ENCODE measurements around the gene NMRAL1. TPM values are rescaled to one million over a fixed set of nuclear protein-coding genes. Genes with fewer than 3 reads are reported as not detected.

Gene NMRAL1
- total and polyA plus RNA-seq, 2 experiments from 2014 or later, result 50.7 to 61.7 TPM

DNA sequence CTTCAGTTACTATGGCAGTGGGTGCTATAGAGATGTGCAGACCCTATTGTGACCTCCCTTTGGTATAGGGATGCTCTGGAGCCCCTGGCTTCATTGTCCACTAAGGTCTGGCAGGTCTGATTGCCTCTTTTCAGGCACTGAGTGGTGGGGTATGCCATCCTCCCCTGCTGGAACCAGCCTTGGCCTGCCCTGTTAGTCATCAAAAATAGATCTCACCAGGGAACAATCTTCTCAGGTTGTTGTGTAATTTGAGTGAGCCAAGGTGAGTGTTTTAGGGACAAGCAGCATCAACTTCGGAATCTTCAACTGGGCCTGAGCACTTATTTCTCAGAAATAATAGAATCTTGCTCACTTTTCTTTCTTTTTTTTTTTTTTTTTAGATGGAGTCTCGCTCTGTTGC lies 21.3 kb upstream of the NMRAL1 start (continued):
- TF ChIP-seq, protein P1, sequence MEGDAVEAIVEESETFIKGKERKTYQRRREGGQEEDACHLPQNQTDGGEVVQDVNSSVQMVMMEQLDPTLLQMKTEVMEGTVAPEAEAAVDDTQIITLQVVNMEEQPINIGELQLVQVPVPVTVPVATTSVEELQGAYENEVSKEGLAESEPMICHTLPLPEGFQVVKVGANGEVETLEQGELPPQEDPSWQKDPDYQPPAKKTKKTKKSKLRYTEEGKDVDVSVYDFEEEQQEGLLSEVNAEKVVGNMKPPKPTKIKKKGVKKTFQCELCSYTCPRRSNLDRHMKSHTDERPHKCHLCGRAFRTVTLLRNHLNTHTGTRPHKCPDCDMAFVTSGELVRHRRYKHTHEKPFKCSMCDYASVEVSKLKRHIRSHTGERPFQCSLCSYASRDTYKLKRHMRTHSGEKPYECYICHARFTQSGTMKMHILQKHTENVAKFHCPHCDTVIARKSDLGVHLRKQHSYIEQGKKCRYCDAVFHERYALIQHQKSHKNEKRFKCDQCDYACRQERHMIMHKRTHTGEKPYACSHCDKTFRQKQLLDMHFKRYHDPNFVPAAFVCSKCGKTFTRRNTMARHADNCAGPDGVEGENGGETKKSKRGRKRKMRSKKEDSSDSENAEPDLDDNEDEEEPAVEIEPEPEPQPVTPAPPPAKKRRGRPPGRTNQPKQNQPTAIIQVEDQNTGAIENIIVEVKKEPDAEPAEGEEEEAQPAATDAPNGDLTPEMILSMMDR (conservative IDR thresholded peaks at IDR 0.05; ENCODE audit: low read depth in 2 of 2), result no peak
- TF ChIP-seq EZH2 (IDR thresholded peaks at IDR 0.05; ENCODE audit: low read depth, unreplicated experiment), result no peak
- no peak for TF ChIP-seq STAT1 (IDR thresholded peaks at IDR 0.05; ENCODE audit: unreplicated experiment)

DNA sequence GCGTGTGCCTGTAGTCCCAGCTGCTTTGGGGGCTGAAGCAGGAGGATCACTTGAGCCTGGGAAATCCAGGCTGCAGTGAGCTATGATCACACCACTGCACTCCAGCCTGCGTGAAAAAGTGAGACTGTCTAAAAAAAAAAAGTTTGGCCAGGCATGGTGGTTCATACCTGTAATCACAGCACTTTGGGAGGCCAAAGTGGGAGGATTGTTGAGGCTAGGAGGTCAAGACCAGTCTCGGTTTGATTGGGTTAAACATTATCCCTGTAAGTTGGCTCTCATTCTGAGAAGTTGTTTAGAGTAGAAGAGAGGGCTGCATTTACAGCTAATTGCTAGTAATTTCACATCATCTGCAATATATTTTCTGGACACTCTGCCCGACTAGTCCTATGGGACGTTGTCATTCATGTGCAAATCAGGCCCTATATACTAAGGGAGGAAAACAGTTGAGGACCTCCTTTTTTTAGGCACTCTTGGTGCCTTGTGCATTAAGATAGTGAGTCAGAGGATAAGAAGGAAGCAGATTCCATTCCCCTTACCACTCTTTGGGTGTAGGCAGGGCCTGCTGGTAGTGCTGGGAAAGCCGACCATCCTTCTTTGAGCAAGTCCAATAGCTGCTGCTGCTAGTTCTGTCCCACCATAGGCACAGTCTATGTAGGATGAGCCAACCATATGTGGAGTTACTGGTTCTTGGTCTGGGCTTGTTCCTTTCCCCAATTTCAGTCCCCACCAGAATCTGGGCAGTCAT lies 20.5 kb upstream of the NMRAL1 start:
- Histone ChIP-seq H3K27me3 (ENCODE audit: insufficient read depth) (no peaks in the 10 kb centered on the region), H3K79me2 (replicated peaks; ENCODE audit: insufficient read depth) (peaks cover 25% of the 10 kb centered on the region), H3K4me3 (no peak overlapping the region), H3F3A (replicated peaks; ENCODE audit: low read depth) (0 out of 2 replicates have a peak, but pooled peaks cover 3% of the 10 kb centered on the region), H3K4me2 (no peak overlapping the region), H3K27ac (ENCODE audit: low read depth) (0 out of 2 replicates have a peak overlapping the region, but pooled peaks have one; percentile 50), H3K36me3 (ENCODE audit: insufficient read depth) (no peaks in the 10 kb centered on the region), H2AFZ (no peak overlapping the region), H3K4me1 (ENCODE audit: insufficient read depth) (peaks cover 5% of the 10 kb centered on the region; the same call in 1 of the 2 replicates), H3K9me2 (ENCODE audit: insufficient read depth) (no peaks in the 10 kb centered on the region), H4K20me1 (replicated peaks; ENCODE audit: insufficient read depth) (peaks cover 6% of the 10 kb centered on the region)
- Mint-ChIP-seq H3K9me3 (peaks cover 9% of the 10 kb centered on the region; the same call in 2 of the 3 replicates), H3K36me3 (ENCODE audit: low read depth) (peaks cover 10% of the 10 kb centered on the region), H3K4me1 (peaks cover 5% of the 10 kb centered on the region; the same call in 2 of the 3 replicates), H3K4me3 (no peak overlapping the region), H3K27ac (no peak overlapping the region), H3K27me3 (ENCODE audit: insufficient read depth, low read depth, poor library complexity) (peaks cover 2% of the 10 kb centered on the region)
- ATAC-seq, result no peak
- no peak for DNase-seq (ENCODE audit: low spot score)
- TF ChIP-seq, protein P1 (conservative IDR thresholded peaks at IDR 0.05; ENCODE audit: low read depth in 2 of 2), result no peak
- TF ChIP-seq, protein P2, sequence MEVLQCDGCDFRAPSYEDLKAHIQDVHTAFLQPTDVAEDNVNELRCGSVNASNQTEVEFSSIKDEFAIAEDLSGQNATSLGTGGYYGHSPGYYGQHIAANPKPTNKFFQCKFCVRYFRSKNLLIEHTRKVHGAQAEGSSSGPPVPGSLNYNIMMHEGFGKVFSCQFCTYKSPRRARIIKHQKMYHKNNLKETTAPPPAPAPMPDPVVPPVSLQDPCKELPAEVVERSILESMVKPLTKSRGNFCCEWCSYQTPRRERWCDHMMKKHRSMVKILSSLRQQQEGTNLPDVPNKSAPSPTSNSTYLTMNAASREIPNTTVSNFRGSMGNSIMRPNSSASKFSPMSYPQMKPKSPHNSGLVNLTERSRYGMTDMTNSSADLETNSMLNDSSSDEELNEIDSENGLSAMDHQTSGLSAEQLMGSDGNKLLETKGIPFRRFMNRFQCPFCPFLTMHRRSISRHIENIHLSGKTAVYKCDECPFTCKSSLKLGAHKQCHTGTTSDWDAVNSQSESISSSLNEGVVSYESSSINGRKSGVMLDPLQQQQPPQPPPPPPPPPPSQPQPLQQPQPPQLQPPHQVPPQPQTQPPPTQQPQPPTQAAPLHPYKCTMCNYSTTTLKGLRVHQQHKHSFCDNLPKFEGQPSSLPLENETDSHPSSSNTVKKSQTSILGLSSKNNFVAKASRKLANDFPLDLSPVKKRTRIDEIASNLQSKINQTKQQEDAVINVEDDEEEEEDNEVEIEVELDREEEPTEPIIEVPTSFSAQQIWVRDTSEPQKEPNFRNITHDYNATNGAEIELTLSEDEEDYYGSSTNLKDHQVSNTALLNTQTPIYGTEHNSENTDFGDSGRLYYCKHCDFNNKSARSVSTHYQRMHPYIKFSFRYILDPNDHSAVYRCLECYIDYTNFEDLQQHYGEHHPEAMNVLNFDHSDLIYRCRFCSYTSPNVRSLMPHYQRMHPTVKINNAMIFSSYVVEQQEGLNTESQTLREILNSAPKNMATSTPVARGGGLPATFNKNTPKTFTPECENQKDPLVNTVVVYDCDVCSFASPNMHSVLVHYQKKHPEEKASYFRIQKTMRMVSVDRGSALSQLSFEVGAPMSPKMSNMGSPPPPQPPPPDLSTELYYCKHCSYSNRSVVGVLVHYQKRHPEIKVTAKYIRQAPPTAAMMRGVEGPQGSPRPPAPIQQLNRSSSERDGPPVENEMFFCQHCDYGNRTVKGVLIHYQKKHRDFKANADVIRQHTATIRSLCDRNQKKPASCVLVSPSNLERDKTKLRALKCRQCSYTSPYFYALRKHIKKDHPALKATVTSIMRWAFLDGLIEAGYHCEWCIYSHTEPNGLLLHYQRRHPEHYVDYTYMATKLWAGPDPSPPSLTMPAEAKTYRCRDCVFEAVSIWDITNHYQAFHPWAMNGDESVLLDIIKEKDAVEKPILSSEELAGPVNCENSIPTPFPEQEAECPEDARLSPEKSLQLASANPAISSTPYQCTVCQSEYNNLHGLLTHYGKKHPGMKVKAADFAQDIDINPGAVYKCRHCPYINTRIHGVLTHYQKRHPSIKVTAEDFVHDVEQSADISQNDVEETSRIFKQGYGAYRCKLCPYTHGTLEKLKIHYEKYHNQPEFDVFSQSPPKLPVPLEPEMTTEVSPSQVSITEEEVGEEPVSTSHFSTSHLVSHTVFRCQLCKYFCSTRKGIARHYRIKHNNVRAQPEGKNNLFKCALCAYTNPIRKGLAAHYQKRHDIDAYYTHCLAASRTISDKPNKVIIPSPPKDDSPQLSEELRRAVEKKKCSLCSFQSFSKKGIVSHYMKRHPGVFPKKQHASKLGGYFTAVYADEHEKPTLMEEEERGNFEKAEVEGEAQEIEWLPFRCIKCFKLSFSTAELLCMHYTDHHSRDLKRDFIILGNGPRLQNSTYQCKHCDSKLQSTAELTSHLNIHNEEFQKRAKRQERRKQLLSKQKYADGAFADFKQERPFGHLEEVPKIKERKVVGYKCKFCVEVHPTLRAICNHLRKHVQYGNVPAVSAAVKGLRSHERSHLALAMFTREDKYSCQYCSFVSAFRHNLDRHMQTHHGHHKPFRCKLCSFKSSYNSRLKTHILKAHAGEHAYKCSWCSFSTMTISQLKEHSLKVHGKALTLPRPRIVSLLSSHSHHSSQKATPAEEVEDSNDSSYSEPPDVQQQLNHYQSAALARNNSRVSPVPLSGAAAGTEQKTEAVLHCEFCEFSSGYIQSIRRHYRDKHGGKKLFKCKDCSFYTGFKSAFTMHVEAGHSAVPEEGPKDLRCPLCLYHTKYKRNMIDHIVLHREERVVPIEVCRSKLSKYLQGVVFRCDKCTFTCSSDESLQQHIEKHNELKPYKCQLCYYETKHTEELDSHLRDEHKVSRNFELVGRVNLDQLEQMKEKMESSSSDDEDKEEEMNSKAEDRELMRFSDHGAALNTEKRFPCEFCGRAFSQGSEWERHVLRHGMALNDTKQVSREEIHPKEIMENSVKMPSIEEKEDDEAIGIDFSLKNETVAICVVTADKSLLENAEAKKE (CRISPR knock-in tag; IDR thresholded peaks at IDR 0.05), result no peak
- no peak for TF ChIP-seq ZNF331 (CRISPR knock-in tag; IDR thresholded peaks at IDR 0.05; ENCODE audit: low read depth)
- TF ChIP-seq POLR2AphosphoS5 (IDR thresholded peaks at IDR 0.05; ENCODE audit: low read depth), result no peak
- no peak for TF ChIP-seq EZH2phosphoT487 (IDR thresholded peaks at IDR 0.05; ENCODE audit: unreplicated experiment)
- no peak for TF ChIP-seq CREB1 (CRISPR knock-in tag; IDR thresholded peaks at IDR 0.05; ENCODE audit: low read depth)
- TF ChIP-seq JUNB (IDR thresholded peaks at IDR 0.05; ENCODE audit: unreplicated experiment), result no peak
- no peak for TF ChIP-seq STAT1 (IDR thresholded peaks at IDR 0.05; ENCODE audit: unreplicated experiment)

Measured in GM23338 (cell line).